HG02870 (cell line): ENCODE data around the gene AGK.

Experiments used
- ATAC-seq: cut with Tn5 transposase; IDR thresholded peaks from one replicate; pipeline ENCODE4 v1.9.1; 2021; ENCODE audit warnings: mild to moderate bottlenecking, moderate library complexity; ENCODE audit not compliant: unreplicated experiment

AGK gene

GRCh38 chr7:141699860-141700259 is 148.7 kb downstream of the AGK start:
- no peak for ATAC-seq

GRCh38 chr7:141700296-141700847 is 149.2 kb downstream of the AGK start:
- ATAC-seq = no peak

- ATAC-seq = peak; percentile 1
Observed at GRCh38 chr7:141700848-141701371, 149.7 kb downstream of the AGK start.

DNA sequence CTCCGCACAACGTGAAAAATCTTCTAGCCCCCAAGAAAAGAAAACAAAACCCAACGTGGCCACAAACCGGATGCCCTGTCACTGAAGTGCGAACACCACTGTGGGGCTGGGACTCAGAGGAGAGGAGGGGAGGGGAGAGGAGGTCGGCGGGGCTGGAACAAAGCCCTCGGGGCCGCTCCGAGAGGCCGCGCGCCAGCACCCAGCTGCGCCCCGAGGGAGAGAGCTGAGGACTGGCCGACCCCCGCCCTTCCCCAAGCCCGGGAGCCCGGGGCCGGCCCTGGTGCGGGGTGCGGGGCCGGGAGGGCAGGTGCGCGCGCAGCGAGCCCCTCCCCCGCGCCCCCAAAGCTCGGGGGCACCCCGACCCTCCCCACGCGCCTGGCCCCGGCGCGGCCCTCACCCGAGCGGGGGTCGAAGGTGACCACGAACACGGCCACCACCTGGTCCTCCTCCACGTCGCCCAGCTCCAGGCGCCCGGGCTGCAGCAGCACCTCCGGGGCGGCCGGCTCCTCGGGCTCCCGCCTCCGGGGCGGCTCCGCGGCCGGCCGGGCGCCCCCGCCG is 150.4 kb downstream of the AGK start:
- peak; percentile 77 for ATAC-seq

GRCh38 chr7:141702047-141702567 is 150.9 kb downstream of the AGK start, which contains the start of gene DENND11:
Gene DENND11, minus strand, starts transcription at chr7:141702166. Its CDS starts 13 bp downstream, at chr7:141702153.
- peak; percentile 76 for ATAC-seq

- no peak for ATAC-seq
Observed at GRCh38 chr7:141702892-141703291, 151.7 kb downstream of the AGK start.

DNA sequence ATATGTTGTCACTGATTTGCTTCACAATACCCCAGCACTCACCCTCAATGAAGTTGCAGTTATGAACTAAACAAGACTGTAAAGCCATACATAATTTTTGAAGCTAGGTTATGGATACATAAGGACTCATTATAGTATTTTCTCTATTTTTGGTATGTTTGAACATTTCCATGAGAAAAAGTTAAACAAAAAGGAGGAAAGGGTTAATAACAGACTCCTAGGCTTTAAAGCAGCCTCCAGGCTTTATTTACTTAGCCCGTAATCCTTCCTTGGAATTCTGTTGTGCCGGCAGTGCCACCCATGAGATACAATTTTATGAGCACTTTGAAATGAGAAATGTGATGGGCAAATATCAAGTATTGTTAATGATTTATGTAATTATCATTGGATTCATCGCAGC is 152.9 kb downstream of the AGK start:
- ATAC-seq = no peak

- no peak for ATAC-seq
Observed at GRCh38 chr7:141704741-141705140, 153.5 kb downstream of the AGK start.
